ENCODE measurements around the gene TGM6. TPM values are rescaled to one million over a fixed set of nuclear protein-coding genes. Genes with fewer than 3 reads are reported as not detected.

The TGM6 gene
- total RNA-seq, 3 donors from 2014 or later = not detected

DNA sequence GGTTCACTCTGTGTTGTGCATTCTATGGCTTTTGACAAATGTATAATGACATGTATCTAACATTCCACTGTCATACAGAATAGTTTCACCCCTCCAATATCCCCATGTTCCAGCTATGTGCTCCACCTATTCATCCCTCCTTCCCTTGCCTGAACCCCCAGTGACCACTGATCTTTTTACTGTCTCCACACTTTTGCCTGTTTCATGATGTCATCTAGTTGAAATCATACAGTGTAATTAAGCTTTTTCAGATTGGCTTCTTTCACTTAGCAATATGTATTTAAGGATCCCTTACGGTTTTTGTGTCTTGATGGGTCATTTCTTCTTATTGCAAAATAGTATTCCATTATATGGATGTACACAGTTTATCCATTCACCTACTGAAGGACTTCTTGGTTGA, 39.8 kb downstream of the TGM6 start:
- H3K4me3 ChIP-seq = no peak overlapping the region
- DNase-seq (ENCODE audit: low spot score in 2 of 2) = no peak
- H3K36me3 ChIP-seq = no peaks in the 10 kb centered on the region
- intact Hi-C loops (cut with DNase I; ENCODE audit: low total_unique reads) = no loop called here
- no peaks in the 10 kb centered on the region for H3K27me3 ChIP-seq
- no peaks in the 10 kb centered on the region for H3K9me3 ChIP-seq
- TF ChIP-seq CTCF (IDR thresholded peaks at IDR 0.05) (no peak), POLR2AphosphoS5 (IDR thresholded peaks at IDR 0.05) (no peak), POLR2A (IDR thresholded peaks at IDR 0.05) (no peak)
- H3K27ac ChIP-seq = no peak overlapping the region
- no peaks in the 10 kb centered on the region for H3K4me1 ChIP-seq

DNA sequence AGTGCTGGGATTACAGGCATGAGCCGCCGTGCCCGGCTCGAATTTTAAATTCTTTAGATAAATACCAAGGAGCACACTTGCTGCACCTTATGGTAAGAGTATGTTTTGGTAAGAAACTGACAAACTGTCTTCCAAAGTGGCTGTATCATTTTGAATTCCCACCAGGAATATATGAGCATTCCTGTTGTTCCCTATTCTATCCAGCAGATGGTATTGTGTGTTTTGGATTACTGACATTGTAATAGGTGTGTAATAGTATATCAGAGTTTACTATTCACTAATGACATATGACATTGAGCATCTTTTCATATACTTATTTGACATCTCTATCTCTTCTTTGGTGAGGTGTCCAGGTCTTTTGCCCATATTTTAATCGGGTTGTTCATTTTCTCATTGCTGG, 40.5 kb downstream of the TGM6 start:
- H3K36me3 ChIP-seq = no peaks in the 10 kb centered on the region
- H3K9me3 ChIP-seq = no peaks in the 10 kb centered on the region
- no peak for TF ChIP-seq POLR2A (IDR thresholded peaks at IDR 0.05)
- TF ChIP-seq POLR2AphosphoS5 (IDR thresholded peaks at IDR 0.05) = no peak
- no peak for TF ChIP-seq CTCF (IDR thresholded peaks at IDR 0.05)
- H3K4me3 ChIP-seq = no peak overlapping the region
- DNase-seq (ENCODE audit: low spot score in 2 of 2) = no peak
- intact Hi-C loops (cut with DNase I; ENCODE audit: low total_unique reads) = no loop called here
- H3K27ac ChIP-seq = no peak overlapping the region
- H3K27me3 ChIP-seq = no peaks in the 10 kb centered on the region
- no peaks in the 10 kb centered on the region for H3K4me1 ChIP-seq

DNA sequence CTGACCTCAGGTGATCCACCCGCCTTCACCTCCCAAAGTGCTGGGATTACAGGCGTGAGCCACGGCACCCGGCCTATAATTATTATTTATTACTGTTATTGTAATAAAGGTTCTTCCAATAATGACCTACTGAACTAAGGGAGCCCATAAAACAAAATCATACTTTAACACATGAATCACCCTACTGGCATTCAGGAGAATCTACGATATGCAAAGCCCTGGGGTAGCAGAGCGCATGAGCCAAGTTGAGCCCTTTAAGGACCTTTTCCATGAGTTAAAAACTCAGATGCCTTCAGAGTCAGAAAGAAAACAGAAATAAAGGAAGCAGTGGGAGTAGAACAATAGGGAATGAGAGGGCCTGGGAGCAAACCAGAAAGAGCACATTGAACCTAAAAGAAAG, 48.4 kb downstream of the TGM6 start:
- no peak for DNase-seq (ENCODE audit: low spot score in 2 of 2)
- TF ChIP-seq CTCF (IDR thresholded peaks at IDR 0.05) (no peak), POLR2A (IDR thresholded peaks at IDR 0.05) (no peak), POLR2AphosphoS5 (IDR thresholded peaks at IDR 0.05) (no peak)
- H3K36me3 ChIP-seq = no peaks in the 10 kb centered on the region
- H3K27ac ChIP-seq = no peak overlapping the region
- no peaks in the 10 kb centered on the region for H3K4me1 ChIP-seq
- H3K27me3 ChIP-seq = no peaks in the 10 kb centered on the region
- no peak overlapping the region for H3K4me3 ChIP-seq
- intact Hi-C loops (cut with DNase I; ENCODE audit: low total_unique reads) = no loop called here
- H3K9me3 ChIP-seq = no peaks in the 10 kb centered on the region

GRCh38 chr20:2430538-2430937, 49.8 kb downstream of the TGM6 start:
- intact Hi-C loops (cut with DNase I; ENCODE audit: low total_unique reads) = no loop called here
- Histone ChIP-seq H3K9me3 (no peaks in the 10 kb centered on the region), H3K27ac (no peak overlapping the region), H3K27me3 (no peaks in the 10 kb centered on the region), H3K4me3 (no peak overlapping the region), H3K36me3 (no peaks in the 10 kb centered on the region), H3K4me1 (no peaks in the 10 kb centered on the region)
- no peak for DNase-seq (ENCODE audit: low spot score in 2 of 2)
- no peak for TF ChIP-seq CTCF (IDR thresholded peaks at IDR 0.05)
- TF ChIP-seq POLR2AphosphoS5 (IDR thresholded peaks at IDR 0.05) = no peak
- TF ChIP-seq POLR2A (IDR thresholded peaks at IDR 0.05) = no peak

GRCh38 chr20:2431185-2431584, 50.5 kb downstream of the TGM6 start:
- TF ChIP-seq CTCF (IDR thresholded peaks at IDR 0.05) = no peak
- TF ChIP-seq POLR2A (IDR thresholded peaks at IDR 0.05) = no peak
- TF ChIP-seq POLR2AphosphoS5 (IDR thresholded peaks at IDR 0.05) = no peak
- intact Hi-C loops (cut with DNase I; ENCODE audit: low total_unique reads) = no loop called here

More at GRCh38 chr20:2431185-2431584, 50.5 kb downstream of the TGM6 start:
- DNase-seq (ENCODE audit: low spot score in 2 of 2) = no peak
- Histone ChIP-seq H3K27me3 (no peaks in the 10 kb centered on the region), H3K4me3 (no peak overlapping the region), H3K27ac (no peak overlapping the region), H3K36me3 (no peaks in the 10 kb centered on the region), H3K4me1 (no peaks in the 10 kb centered on the region), H3K9me3 (no peaks in the 10 kb centered on the region)

All from breast epithelium (tissue), 4 donors.